Prostate gland (tissue), 2 donors: Measurements from ENCODE around the gene GPR151. TPM values are rescaled to one million over a fixed set of nuclear protein-coding genes. Genes with fewer than 3 reads are reported as not detected.

Experiments used
- DNase-seq: peaks from one replicate; pipeline ENCODE4 v3.0.0-alpha.2; 2019; ENCODE audit warnings: low spot score
- H3K27ac ChIP-seq, 2 donors: fragments of 200-600 bp; sonication (generic); 2 replicates each; pipeline ENCODE4 v1.5.1; 2017 to 2019
- H3K27me3 ChIP-seq: fragments of 200-600 bp; sonication (generic); replicated peaks from 2 replicates; pipeline ENCODE4 v1.5.1; 2019; ENCODE audit not compliant: insufficient read depth
- H3K36me3 ChIP-seq, 2 donors: fragments of 200-600 bp; sonication (generic); 1 replicate in 1 of 2; 2 replicates in 1 of 2; pipeline versions ENCODE4 v1.5.1 to v1.8.1; 2017 to 2019
- H3K4me1 ChIP-seq: fragments of 200-600 bp; sonication (generic); replicated peaks from 2 replicates; pipeline ENCODE4 v1.5.1; 2019
- H3K4me3 ChIP-seq, 2 donors: fragments of 200-600 bp; sonication (generic); 2 replicates each; pipeline ENCODE4 v1.5.1; 2017 to 2019
- H3K9me3 ChIP-seq: fragments of 200-600 bp; sonication (generic); 2 replicates; pipeline ENCODE4 v1.5.1; 2017
- POLR2A ChIP-seq: fragments of 450-650 bp; IDR thresholded peaks from one replicate; pipeline ENCODE4 v1.6.1; 2016; ENCODE audit warnings: antibody characterized with exemption, mild to moderate bottlenecking
- POLR2AphosphoS5 ChIP-seq: sonication (generic); formaldehyde crosslinking; IDR thresholded peaks from one replicate; pipeline ENCODE4 v1.6.1; 2017; ENCODE audit warnings: antibody characterized with exemption
- WGBS: methylation state at CpG from one replicate; pipeline ENCODE4 v1.1.5; 2018; 5-methylcytosine and 5-hydroxymethylcytosine counted together
- intact Hi-C: fragments of 100-400 bp; cut with DNase I; formaldehyde crosslinking; loops from one replicate; pipeline ENCODE4 v1.14.2; 2022
- total RNA-seq, 2 donors: library from RNA; depleted of rRNA; stranded (reverse); fragments of >200 nt; gene quantifications; one replicate each; pipeline ENCODE4 v1.1.0, GENCODE V29; 2016
- TF ChIP-seq, protein P1 (sequence below), 4 experiments: fragments of 200-600 bp in 2 of 4; fragments of 450-650 bp in 2 of 4; sonication (generic) in 2 of 4; IDR thresholded peaks; 1 replicate in 3 of 4; 2 replicates in 1 of 4; pipeline ENCODE4 v1.5.1; 2016 to 2019; ENCODE audit warnings: antibody characterized with exemption in 4 of 4, mild to moderate bottlenecking in 2 of 4, moderate library complexity in 2 of 4

GPR151 gene
- total RNA-seq, 2 donors from 2014 or later = not detected

DNA sequence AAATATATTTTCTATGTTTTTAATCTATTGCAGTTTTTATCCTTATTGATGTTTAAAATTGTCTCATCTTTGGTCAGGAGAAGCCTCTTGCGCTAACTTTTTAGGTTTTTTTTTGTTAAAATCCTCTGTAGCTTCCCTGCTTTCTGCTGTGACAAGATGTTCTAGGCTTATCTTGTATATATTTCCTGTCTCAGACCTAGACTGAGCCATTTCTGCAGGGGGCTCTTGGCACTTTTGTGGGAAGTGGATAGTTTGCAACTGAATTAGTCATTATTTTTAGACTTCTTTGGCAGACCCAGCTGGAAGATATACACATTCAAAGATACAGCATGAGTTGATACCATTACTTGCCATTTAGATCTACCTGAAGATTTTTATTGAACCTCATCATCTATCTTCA, 40.1 kb downstream of the GPR151 start:
- 77% methylated on average over 1 of the region's 1 CpG for WGBS
- Histone ChIP-seq H3K4me3 (no peak overlapping the region), H3K36me3 (peaks cover 0 to 6% of the 10 kb centered on the region in 2 donors), H3K4me1 (no peaks in the 10 kb centered on the region), H3K27me3 (no peaks in the 10 kb centered on the region), H3K9me3 (no peaks in the 10 kb centered on the region), H3K27ac (no peak overlapping the region)
- TF ChIP-seq POLR2AphosphoS5 (no peak), POLR2A (no peak)
- TF ChIP-seq, protein P1, sequence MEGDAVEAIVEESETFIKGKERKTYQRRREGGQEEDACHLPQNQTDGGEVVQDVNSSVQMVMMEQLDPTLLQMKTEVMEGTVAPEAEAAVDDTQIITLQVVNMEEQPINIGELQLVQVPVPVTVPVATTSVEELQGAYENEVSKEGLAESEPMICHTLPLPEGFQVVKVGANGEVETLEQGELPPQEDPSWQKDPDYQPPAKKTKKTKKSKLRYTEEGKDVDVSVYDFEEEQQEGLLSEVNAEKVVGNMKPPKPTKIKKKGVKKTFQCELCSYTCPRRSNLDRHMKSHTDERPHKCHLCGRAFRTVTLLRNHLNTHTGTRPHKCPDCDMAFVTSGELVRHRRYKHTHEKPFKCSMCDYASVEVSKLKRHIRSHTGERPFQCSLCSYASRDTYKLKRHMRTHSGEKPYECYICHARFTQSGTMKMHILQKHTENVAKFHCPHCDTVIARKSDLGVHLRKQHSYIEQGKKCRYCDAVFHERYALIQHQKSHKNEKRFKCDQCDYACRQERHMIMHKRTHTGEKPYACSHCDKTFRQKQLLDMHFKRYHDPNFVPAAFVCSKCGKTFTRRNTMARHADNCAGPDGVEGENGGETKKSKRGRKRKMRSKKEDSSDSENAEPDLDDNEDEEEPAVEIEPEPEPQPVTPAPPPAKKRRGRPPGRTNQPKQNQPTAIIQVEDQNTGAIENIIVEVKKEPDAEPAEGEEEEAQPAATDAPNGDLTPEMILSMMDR (IDR thresholded peaks at IDR 0.05) = no peak
- intact Hi-C loops = no loop called here
- DNase-seq = no peak

GRCh38 chr5:146475190-146475780, 40.7 kb downstream of the GPR151 start:
- no peaks in the 10 kb centered on the region for H3K9me3 ChIP-seq

DNA sequence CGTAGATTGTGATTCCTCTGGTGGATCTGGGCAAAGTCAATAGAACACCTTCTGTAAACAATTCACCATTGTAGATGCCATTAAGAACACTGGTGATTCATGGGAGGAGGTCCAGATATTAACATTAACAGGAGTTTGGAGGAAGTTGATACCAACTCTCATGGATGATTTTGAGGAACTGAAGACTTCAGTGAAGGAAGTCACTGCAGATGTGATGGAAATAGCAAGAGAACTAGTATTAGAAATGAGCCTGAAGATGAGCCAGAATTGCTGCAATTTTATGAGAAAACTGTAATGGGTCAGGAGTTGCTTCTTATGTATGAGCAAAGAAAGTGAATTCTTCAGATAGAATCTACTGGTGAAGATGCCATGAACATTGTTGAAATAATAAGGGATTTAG, 41.9 kb downstream of the GPR151 start:
- intact Hi-C loops = no loop called here
- no peak overlapping the region for H3K27ac ChIP-seq
- 93% methylated on average over 1 of the region's 1 CpG for WGBS
- H3K9me3 ChIP-seq = no peaks in the 10 kb centered on the region
- no peak overlapping the region for H3K4me3 ChIP-seq
- peaks cover 0 to 7% of the 10 kb centered on the region in 2 donors for H3K36me3 ChIP-seq
- DNase-seq = no peak
- TF ChIP-seq POLR2AphosphoS5 = no peak
- TF ChIP-seq, protein P1 (IDR thresholded peaks at IDR 0.05) = no peak
- no peak for TF ChIP-seq POLR2A
- H3K4me1 ChIP-seq = no peaks in the 10 kb centered on the region
- no peaks in the 10 kb centered on the region for H3K27me3 ChIP-seq

More at GRCh38 chr5:146475190-146475780, 40.7 kb downstream of the GPR151 start:
- peaks cover 0 to 7% of the 10 kb centered on the region in 2 donors for H3K36me3 ChIP-seq
- TF ChIP-seq, protein P1 (IDR thresholded peaks at IDR 0.05) = no peak
- TF ChIP-seq POLR2AphosphoS5 = no peak
- TF ChIP-seq POLR2A = no peak
- no peak overlapping the region for H3K27ac ChIP-seq
- H3K27me3 ChIP-seq = no peaks in the 10 kb centered on the region
- no peak overlapping the region for H3K4me3 ChIP-seq
- intact Hi-C loops = no loop called here
- WGBS = 89% methylated on average over 4 of the region's 4 CpGs
- H3K4me1 ChIP-seq = no peaks in the 10 kb centered on the region
- no peak for DNase-seq

DNA sequence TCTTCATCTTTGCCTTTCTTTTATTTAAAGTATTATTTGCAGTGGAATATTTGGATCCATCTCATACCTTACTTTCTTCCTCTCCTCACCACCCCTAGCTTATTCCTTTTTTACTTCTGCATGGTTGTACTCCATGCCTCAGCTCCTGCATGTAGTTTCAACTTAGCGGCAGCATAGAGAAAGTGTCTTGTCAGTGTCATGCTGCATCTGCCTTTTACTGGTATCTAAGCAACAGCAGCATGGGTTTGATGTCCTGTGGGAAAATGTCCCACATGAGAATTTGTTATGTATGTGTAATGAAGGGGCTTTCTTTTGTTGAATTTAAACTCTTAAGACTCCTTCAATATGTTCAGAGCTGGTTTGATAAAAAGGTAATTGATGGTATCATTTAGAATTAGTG, 48.2 kb downstream of the GPR151 start:
- Histone ChIP-seq H3K9me3 (no peaks in the 10 kb centered on the region), H3K36me3 (peaks cover 0 to 7% of the 10 kb centered on the region in 2 donors), H3K4me3 (no peak overlapping the region), H3K4me1 (no peaks in the 10 kb centered on the region), H3K27ac (no peak overlapping the region), H3K27me3 (no peaks in the 10 kb centered on the region)
- TF ChIP-seq POLR2AphosphoS5 (no peak), POLR2A (no peak)
- TF ChIP-seq, protein P1 (IDR thresholded peaks at IDR 0.05) = no peak
- intact Hi-C loops = no loop called here
- no peak for DNase-seq
- 96% methylated on average over 1 of the region's 1 CpG for WGBS
